H1 (cell line): ENCODE results near the gene PTPRT. TPM values are rescaled to one million over a fixed set of nuclear protein-coding genes. Genes with fewer than 3 reads are reported as not detected.

Experiments used
- CTCF ChIA-PET: fragments of 300-600 bp; sonication (Branson Sonifier 250); formaldehyde crosslinking; loops from one replicate; lab custom pipeline; 2021; ENCODE audit not compliant: partially characterized antibody; lab: Charles Lee
- POLR2A ChIA-PET: fragments of 300-600 bp; sonication (Branson Sonifier 250); formaldehyde crosslinking; loops from one replicate; lab custom pipeline; 2021; ENCODE audit warnings: inconsistent platforms; ENCODE audit not compliant: partially characterized antibody; lab: Charles Lee
- DNase-seq, 2 experiments: peaks; one replicate each; pipeline versions ENCODE4 v3.0.0 to v3.0.0-alpha.2; 2010 to 2022; ENCODE audit warnings: low spot score in 2 of 2, low read depth in 1 of 2, mixed read lengths in 1 of 2
- FAIRE-seq: peaks from 2 replicates; lab custom pipeline; 2011; peaks lifted over from hg19 to GRCh38; lab: Jason Lieb, UNC
- H2AFZ ChIP-seq: 2 replicates; pipeline ENCODE4 v1.8.1; 2012; ENCODE audit warnings: low read length, inconsistent platforms
- H2AK5ac ChIP-seq: 2 replicates; pipeline ENCODE4 v1.6.1; 2013; ENCODE audit warnings: low read depth, low read length
- H2BK120ac ChIP-seq: replicated peaks from 2 replicates; pipeline ENCODE3; 2013; ENCODE audit warnings: low read depth, low read length, inconsistent platforms
- H2BK12ac ChIP-seq: 2 replicates; pipeline ENCODE4 v1.6.1; 2013; ENCODE audit warnings: low read depth, low read length
- H2BK15ac ChIP-seq: 2 replicates; pipeline ENCODE4 v1.6.1; 2013; ENCODE audit warnings: low read length
- H2BK20ac ChIP-seq: 2 replicates; pipeline ENCODE4 v1.6.1; 2013; ENCODE audit warnings: low read length
- H2BK5ac ChIP-seq: 2 replicates; pipeline ENCODE4 v1.6.1; 2013; ENCODE audit warnings: low read depth, low read length
- H3K14ac ChIP-seq: 2 replicates; pipeline ENCODE4 v1.6.1; 2013; ENCODE audit warnings: inconsistent platforms; ENCODE audit not compliant: insufficient read length
- H3K18ac ChIP-seq: 2 replicates; pipeline ENCODE4 v1.6.1; 2013; ENCODE audit warnings: low read length; ENCODE audit errors: extremely low read depth
- H3K23ac ChIP-seq: 2 replicates; pipeline ENCODE4 v1.6.1; 2013; ENCODE audit warnings: inconsistent platforms; ENCODE audit not compliant: insufficient read length
- H3K23me2 ChIP-seq: 2 replicates; pipeline ENCODE4 v1.6.1; 2013; ENCODE audit warnings: low read depth, low read length
- H3K27ac ChIP-seq: 2 replicates; pipeline ENCODE4 v1.6.1; 2011; ENCODE audit warnings: low read depth, low read length, inconsistent platforms
- H3K27me3 ChIP-seq, 4 experiments: replicated peaks in 1 of 4; 1 replicate in 1 of 4; 2 replicates in 3 of 4; pipeline versions ENCODE4 v1.6.1 to v1.8.1; 2011 to 2013; ENCODE audit warnings: low read length in 3 of 4, mild to moderate bottlenecking in 3 of 4, inconsistent platforms in 2 of 4, mixed read lengths in 2 of 4, moderate library complexity in 1 of 4; ENCODE audit not compliant: control insufficient read depth in 3 of 4, insufficient read depth in 3 of 4; ENCODE audit errors: extremely low read depth in 1 of 4
- H3K36me3 ChIP-seq, 4 experiments: 2 replicates each; pipeline versions ENCODE4 v1.6.1 to v1.8.1; 2011 to 2013; ENCODE audit warnings: mild to moderate bottlenecking in 4 of 4, low read length in 3 of 4, moderate library complexity in 2 of 4, control low read depth in 1 of 4, inconsistent platforms in 1 of 4; ENCODE audit not compliant: insufficient read depth in 4 of 4, control insufficient read depth in 2 of 4
- H3K4ac ChIP-seq: replicated peaks from 2 replicates; pipeline ENCODE3; 2013; ENCODE audit warnings: low read length, low read depth, mixed read lengths, inconsistent platforms; ENCODE audit not compliant: insufficient read length
- H3K4me1 ChIP-seq, 4 experiments: replicated peaks in 1 of 4; 1 replicate in 1 of 4; 2 replicates in 3 of 4; pipeline versions ENCODE4 v1.6.1 to v1.8.1; 2011 to 2013; ENCODE audit warnings: low read length in 3 of 4, inconsistent platforms in 2 of 4, mixed read lengths in 1 of 4; ENCODE audit not compliant: insufficient read depth in 4 of 4, control insufficient read depth in 3 of 4
- H3K4me2 ChIP-seq, 2 experiments: 2 replicates each; pipeline versions ENCODE4 v1.6.1 to v1.8.1; 2011 to 2013; ENCODE audit warnings: low read depth in 2 of 2, low read length in 2 of 2, control low read depth in 1 of 2, inconsistent platforms in 1 of 2, mild to moderate bottlenecking in 1 of 2; ENCODE audit not compliant: insufficient read depth in 1 of 2
- H3K4me3 ChIP-seq, 4 experiments: fragments of 200-600, 300-600 bp in 1 of 4; sonication (generic), shearing (Covaris generic), sonication (Bioruptor Twin) in 1 of 4; 2 replicates each; pipeline versions ENCODE4 v1.5.1 to v1.8.1; 2011 to 2016; ENCODE audit warnings: low read length in 4 of 4, low read depth in 3 of 4, control low read depth in 2 of 4, inconsistent platforms in 2 of 4, mild to moderate bottlenecking in 2 of 4, mixed read lengths in 1 of 4, moderate library complexity in 1 of 4; ENCODE audit not compliant: insufficient read depth in 2 of 4; ENCODE audit errors: extremely low read depth in 1 of 4
- H3K56ac ChIP-seq: replicated peaks from 2 replicates; pipeline ENCODE3; 2013; ENCODE audit warnings: low read depth, mild to moderate bottlenecking, mixed read lengths, low read length, inconsistent platforms; ENCODE audit not compliant: insufficient read length
- H3K79me1 ChIP-seq: 2 replicates; pipeline ENCODE4 v1.6.1; 2013; ENCODE audit warnings: low read depth, low read length, control low read depth
- H3K79me2 ChIP-seq, 2 experiments: 2 replicates each; pipeline versions ENCODE4 v1.6.1 to v1.8.1; 2012 to 2013; ENCODE audit warnings: low read length in 2 of 2, mild to moderate bottlenecking in 2 of 2, inconsistent platforms in 1 of 2; ENCODE audit not compliant: insufficient read depth in 2 of 2, control insufficient read depth in 1 of 2
- H3K9ac ChIP-seq, 4 experiments: replicated peaks in 1 of 4; 1 replicate in 1 of 4; 2 replicates in 3 of 4; pipeline versions ENCODE4 v1.6.1 to v1.8.1; 2011 to 2013; ENCODE audit warnings: low read depth in 3 of 4, low read length in 3 of 4, control low read depth in 2 of 4, mild to moderate bottlenecking in 2 of 4, moderate library complexity in 2 of 4, inconsistent platforms in 1 of 4; ENCODE audit errors: extremely low read depth in 1 of 4
- H3K9me3 ChIP-seq, 2 experiments: 2 replicates each; pipeline versions ENCODE4 v1.6.1 to v1.8.1; 2012 to 2013; ENCODE audit warnings: mild to moderate bottlenecking in 2 of 2, moderate library complexity in 2 of 2, control low read depth in 1 of 2, inconsistent platforms in 1 of 2, low read depth in 1 of 2, low read length in 1 of 2, mixed read lengths in 1 of 2; ENCODE audit not compliant: insufficient read depth in 2 of 2
- H4K20me1 ChIP-seq, 2 experiments: replicated peaks in 1 of 2; 2 replicates each; pipeline versions ENCODE3 to v1.8.1; 2011 to 2013; ENCODE audit warnings: inconsistent platforms in 2 of 2, low read length in 2 of 2, mild to moderate bottlenecking in 1 of 2; ENCODE audit not compliant: insufficient read depth in 2 of 2, control insufficient read depth in 1 of 2
- H4K5ac ChIP-seq: 2 replicates; pipeline ENCODE4 v1.6.1; 2013; ENCODE audit warnings: low read length, low read depth, mixed read lengths, inconsistent platforms; ENCODE audit not compliant: insufficient read length
- H4K8ac ChIP-seq: 2 replicates; pipeline ENCODE4 v1.8.0; 2013; ENCODE audit warnings: mild to moderate bottlenecking, moderate library complexity, low read length, inconsistent platforms; ENCODE audit not compliant: insufficient read depth; ENCODE audit errors: extremely low read depth
- H4K91ac ChIP-seq: replicated peaks from 2 replicates; pipeline ENCODE3; 2013; ENCODE audit warnings: low read length, mixed read lengths, inconsistent platforms; ENCODE audit not compliant: insufficient read length
- CTBP2 ChIP-seq: IDR thresholded peaks from 2 replicates; pipeline ENCODE4 v1.7.0; 2011; ENCODE audit warnings: borderline replicate concordance, mild to moderate bottlenecking, moderate library complexity, mixed read lengths, low read length; ENCODE audit not compliant: insufficient read depth, insufficient read length
- NANOG ChIP-seq: IDR thresholded peaks from 2 replicates; pipeline ENCODE4 v1.6.1; 2011; ENCODE audit warnings: low read length, low read depth, mild to moderate bottlenecking, inconsistent platforms; ENCODE audit not compliant: insufficient read depth, poor library complexity, severe bottlenecking
- POLR2AphosphoS5 ChIP-seq: IDR thresholded peaks from 2 replicates; pipeline ENCODE4 v1.6.1; 2011; ENCODE audit warnings: low read depth, low read length
- RXRA ChIP-seq: IDR thresholded peaks from 2 replicates; pipeline ENCODE4 v1.6.1; 2011; ENCODE audit warnings: low read depth, mild to moderate bottlenecking, low read length, moderate library complexity; ENCODE audit not compliant: insufficient read depth
- WGBS, 2 experiments: shearing (Covaris generic) in 1 of 2; methylation state at CpG; one replicate each; pipeline versions ENCODE4 v1.1.6 to v1.1.7; 2013 to 2015; ENCODE audit warnings: low lambda C conversion rate in 2 of 2, mixed read lengths in 2 of 2, inconsistent platforms in 1 of 2, low coverage in 1 of 2, missing lambda C conversion rate in 1 of 2; ENCODE audit not compliant: insufficient replicate concordance in 2 of 2, insufficient coverage in 1 of 2, insufficient read length in 1 of 2; ENCODE audit errors: extremely low coverage in 1 of 2, missing lambda C conversion rate in 1 of 2; 5-methylcytosine and 5-hydroxymethylcytosine counted together
- polyA plus RNA-seq, 7 experiments: library from polyadenylated mRNA; depleted of rRNA in 3 of 7; stranded (reverse) in 5 of 7; unstranded in 2 of 7; fragments of >200 nt in 5 of 7; fragments of 200-250 nt in 2 of 7; gene quantifications; 1 replicate in 5 of 7; 2 replicates in 1 of 7; 4 replicates in 1 of 7; pipeline versions ENCODE4 v1.2.1 to v1.2.3, GENCODE V29; 2011 to 2013; ENCODE audit warnings: missing spikeins in 2 of 7, mixed read lengths in 2 of 7
- total RNA-seq: library from RNA; stranded (reverse); fragmentation: NEBNext Ultra II Directional; extraction: Animal tissue kit (Norgen Biotek cat#: 25700); gene quantifications from 2 replicates; pipeline ENCODE4 v1.2.1, GENCODE V29; 2021

Gene PTPRT
- total and polyA plus RNA-seq, 2 of the 8 experiments (the other 6 are each of a cell fraction or from before 2014, with no cell fraction given): 0.33 to 1.8 TPM

DNA sequence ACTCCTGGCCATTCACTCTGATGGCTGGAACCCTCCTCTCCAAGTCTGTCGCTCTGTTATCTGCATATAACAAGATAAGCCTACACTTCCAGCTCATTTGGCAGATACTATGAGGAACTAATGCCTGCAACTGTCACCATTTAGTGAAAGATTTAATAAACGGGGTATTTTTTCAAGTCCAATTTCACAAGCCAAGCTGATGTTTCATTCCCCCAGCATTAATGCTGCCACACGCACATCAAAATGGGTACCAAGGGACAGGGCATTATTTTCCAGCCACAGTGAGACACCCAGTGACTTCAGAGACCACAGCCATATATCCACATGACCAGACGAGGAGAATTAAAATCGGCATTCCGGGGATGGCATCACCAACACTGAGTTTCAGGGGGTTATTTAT lies 175.5 kb downstream of the PTPRT start:
- no peaks in the 10 kb centered on the region for H3K36me3 ChIP-seq
- H2BK120ac ChIP-seq: no peak overlapping the region
- no peak overlapping the region for H3K14ac ChIP-seq
- H4K5ac ChIP-seq: no peak overlapping the region
- no peaks in the 10 kb centered on the region for H3K79me1 ChIP-seq
- no peak overlapping the region for H2AFZ ChIP-seq
- H3K4me2 ChIP-seq: no peak overlapping the region
- H3K23me2 ChIP-seq: no peaks in the 10 kb centered on the region
- no peak overlapping the region for H3K18ac ChIP-seq
- H3K4me1 ChIP-seq: peaks cover 0 to 4% (median 0%) of the 10 kb centered on the region in 4 experiments; a peak in 2 of 7 replicates
- no peak overlapping the region for H2BK15ac ChIP-seq
- H3K23ac ChIP-seq: no peak overlapping the region
- no peak overlapping the region for H2BK5ac ChIP-seq
- H3K9ac ChIP-seq: no peak overlapping the region
- FAIRE-seq: no peak
- no peak overlapping the region for H2AK5ac ChIP-seq
- H4K8ac ChIP-seq: no peak overlapping the region
- H3K27me3 ChIP-seq: no peaks in the 10 kb centered on the region
- no peak overlapping the region for H3K56ac ChIP-seq
- no peak overlapping the region for H3K4ac ChIP-seq
- no peak overlapping the region for H3K27ac ChIP-seq
- H3K9me3 ChIP-seq: no peaks in the 10 kb centered on the region
- no peak overlapping the region for H3K4me3 ChIP-seq
- DNase-seq: no peak
- H4K20me1 ChIP-seq: no peaks in the 10 kb centered on the region
- H2BK12ac ChIP-seq: no peak overlapping the region
- ChIA-PET CTCF (no interaction called here), POLR2A (no interaction called here)
- TF ChIP-seq POLR2AphosphoS5: no peak
- TF ChIP-seq RXRA: no peak
- TF ChIP-seq NANOG: no peak
- no peak for TF ChIP-seq CTBP2
- no peak overlapping the region for H2BK20ac ChIP-seq
- H3K79me2 ChIP-seq: no peaks in the 10 kb centered on the region
- 92% methylated on average over 6 of the region's 6 CpGs; no CpG with 5 or more reads in 1 of the 2 experiments for WGBS, 2 experiments
- H4K91ac ChIP-seq: no peak overlapping the region
